ENCODE results near the gene MIA. TPM values are rescaled to one million over a fixed set of nuclear protein-coding genes. Genes with fewer than 3 reads are reported as not detected.

MIA gene
- total RNA-seq, 1 donor from 2014 or later: 1.7 TPM

DNA sequence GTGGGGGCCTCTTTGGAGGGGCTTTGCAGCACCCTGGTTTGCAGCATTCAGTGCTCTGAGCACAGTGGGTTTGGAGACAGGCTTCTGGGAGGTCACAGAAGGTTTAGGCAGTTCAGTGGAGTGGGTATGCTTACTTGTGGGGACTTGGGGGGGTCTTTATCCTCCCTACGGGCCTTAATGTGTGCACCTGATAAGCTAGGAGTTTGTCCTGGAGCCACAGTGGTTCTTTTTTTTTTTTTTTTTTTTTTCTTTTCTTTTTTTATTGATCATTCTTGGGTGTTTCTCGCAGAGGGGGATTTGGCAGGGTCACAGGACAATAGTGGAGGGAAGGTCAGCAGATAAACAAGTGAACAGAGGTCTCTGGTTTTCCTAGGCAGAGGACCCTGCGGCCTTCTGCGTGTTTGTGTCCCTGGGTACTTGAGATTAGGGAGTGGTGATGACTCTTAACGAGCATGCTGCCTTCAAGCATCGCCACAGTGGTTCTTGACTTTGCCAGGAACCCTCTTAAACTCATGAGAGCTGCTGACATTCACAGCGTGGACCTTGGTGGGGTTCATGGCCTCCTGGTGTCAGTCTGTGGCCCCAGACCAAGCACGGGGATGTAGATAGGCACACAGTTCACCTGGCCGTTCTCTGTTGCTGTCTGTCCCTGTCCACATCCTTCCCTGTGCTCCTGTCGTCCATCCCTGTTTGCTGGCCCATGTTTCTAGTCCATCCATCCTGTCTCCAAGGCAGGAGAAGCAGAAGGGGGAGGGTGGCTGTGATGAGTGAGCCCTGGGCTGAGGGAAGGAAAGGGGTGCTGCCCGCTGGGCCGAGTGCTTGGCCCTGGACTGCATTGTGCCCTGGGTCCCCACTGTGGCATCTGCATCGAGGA lies 26.3 kb downstream of the MIA start:
- peak overlapping the region; percentile 92 for H3K27ac ChIP-seq
- H3K4me3 ChIP-seq: peak overlapping the region; percentile 92
- DNase-seq (no peak), ATAC-seq (peak in 1 of 2 donors; percentile 3)
- H3K36me3 ChIP-seq: peaks cover 61% of the 10 kb centered on the region
- no peaks in the 10 kb centered on the region for H3K27me3 ChIP-seq (ENCODE audit: low read depth)
- intact Hi-C loops (cut with DNase I): no loop called here
- H3K4me1 ChIP-seq: peaks cover 76% of the 10 kb centered on the region
- H3K9me3 ChIP-seq: no peaks in the 10 kb centered on the region
- TF ChIP-seq, protein P1, sequence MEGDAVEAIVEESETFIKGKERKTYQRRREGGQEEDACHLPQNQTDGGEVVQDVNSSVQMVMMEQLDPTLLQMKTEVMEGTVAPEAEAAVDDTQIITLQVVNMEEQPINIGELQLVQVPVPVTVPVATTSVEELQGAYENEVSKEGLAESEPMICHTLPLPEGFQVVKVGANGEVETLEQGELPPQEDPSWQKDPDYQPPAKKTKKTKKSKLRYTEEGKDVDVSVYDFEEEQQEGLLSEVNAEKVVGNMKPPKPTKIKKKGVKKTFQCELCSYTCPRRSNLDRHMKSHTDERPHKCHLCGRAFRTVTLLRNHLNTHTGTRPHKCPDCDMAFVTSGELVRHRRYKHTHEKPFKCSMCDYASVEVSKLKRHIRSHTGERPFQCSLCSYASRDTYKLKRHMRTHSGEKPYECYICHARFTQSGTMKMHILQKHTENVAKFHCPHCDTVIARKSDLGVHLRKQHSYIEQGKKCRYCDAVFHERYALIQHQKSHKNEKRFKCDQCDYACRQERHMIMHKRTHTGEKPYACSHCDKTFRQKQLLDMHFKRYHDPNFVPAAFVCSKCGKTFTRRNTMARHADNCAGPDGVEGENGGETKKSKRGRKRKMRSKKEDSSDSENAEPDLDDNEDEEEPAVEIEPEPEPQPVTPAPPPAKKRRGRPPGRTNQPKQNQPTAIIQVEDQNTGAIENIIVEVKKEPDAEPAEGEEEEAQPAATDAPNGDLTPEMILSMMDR (IDR thresholded peaks at IDR 0.05): no peak

DNA sequence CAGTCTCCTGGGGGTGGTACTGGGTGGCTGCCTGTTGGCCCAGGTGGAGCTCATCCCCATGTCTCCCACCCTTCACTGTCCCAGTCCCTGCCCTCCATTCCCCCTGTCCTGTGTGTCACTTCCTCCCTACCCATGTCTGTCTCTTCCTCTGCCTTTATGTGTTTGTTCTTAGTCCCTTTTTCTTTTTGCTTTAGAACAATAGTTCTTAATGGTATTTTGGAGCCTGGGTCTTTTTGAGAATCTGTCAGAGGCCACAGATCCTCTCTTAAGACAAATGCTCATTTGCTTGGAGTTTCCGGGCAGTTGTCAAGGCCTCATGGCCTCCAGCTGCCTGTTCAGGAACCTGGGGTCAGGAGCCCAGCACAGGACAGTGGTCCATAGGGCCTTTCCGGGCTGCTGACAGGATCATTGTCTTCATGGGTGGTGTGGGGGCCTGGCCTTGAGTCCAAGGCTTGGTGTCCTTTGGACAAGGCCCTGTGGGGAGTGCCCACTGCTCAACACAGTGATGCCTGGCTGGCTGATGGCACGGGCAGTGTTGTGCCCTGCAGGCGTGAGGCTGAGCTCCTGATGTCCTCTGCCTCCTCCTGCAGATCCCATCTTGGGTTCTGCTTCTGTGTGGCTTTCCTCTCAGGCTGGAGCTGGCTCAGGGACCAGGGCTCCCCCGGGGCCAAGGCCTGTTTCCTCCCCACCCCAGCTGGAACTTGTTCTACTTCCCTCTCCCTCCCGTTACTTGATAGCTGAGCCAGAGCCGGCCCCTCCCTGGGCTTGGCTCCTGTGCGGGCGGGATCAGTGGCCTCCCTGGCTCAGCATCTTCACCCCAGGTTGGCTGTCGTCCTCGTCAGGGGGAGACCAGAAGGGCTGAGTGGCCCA lies 27.2 kb downstream of the MIA start:
- ATAC-seq (no peak), DNase-seq (no peak)
- TF ChIP-seq, protein P1 (IDR thresholded peaks at IDR 0.05): no peak
- Histone ChIP-seq H3K4me1 (peaks cover 84% of the 10 kb centered on the region), H3K27ac (peak overlapping the region; percentile 92), H3K9me3 (no peaks in the 10 kb centered on the region), H3K36me3 (peaks cover 70% of the 10 kb centered on the region), H3K27me3 (ENCODE audit: low read depth) (no peaks in the 10 kb centered on the region), H3K4me3 (peak overlapping the region; percentile 92)
- intact Hi-C loops (cut with DNase I): no loop called here

DNA sequence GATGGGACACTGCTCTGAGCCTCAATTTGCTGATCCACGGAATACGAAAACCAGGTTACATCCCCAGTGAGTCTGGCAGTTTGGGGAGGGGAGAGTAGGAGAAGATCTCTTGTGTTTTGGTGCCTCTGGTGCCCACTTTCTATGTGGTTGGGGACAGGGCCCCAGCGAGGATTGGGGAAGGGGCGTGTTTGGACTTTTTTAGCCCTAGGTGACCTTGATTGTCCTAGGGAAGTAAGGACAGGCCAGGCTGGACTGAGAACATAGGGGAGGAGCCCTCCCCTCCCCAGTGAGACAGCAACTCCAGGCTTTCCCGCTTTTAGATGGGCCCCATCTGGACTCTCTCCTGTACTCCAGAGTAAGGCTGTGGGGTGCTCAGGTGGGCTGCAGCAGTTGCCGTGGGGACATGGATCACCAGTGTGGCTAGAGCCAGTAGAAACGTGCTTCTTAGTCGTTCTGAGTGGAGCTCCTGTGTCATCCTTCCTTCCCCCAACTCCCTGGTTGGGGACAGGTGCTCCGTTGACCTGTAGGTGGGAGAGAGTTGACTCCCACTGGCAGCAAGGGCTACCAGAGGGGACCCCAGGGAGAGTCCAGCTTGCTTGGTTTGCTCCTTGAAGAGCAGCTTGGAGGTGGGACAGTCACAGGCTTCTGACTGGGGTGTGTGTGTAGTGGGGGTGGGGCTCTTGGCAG lies 28.0 kb downstream of the MIA start:
- ATAC-seq (no peak), DNase-seq (no peak)
- Histone ChIP-seq H3K9me3 (no peaks in the 10 kb centered on the region), H3K4me1 (peaks cover 84% of the 10 kb centered on the region), H3K27ac (peak overlapping the region; percentile 92), H3K4me3 (peak overlapping the region; percentile 92), H3K36me3 (peaks cover 77% of the 10 kb centered on the region), H3K27me3 (ENCODE audit: low read depth) (no peaks in the 10 kb centered on the region)
- TF ChIP-seq, protein P1 (IDR thresholded peaks at IDR 0.05): no peak
- intact Hi-C loops (cut with DNase I): no loop called here

DNA sequence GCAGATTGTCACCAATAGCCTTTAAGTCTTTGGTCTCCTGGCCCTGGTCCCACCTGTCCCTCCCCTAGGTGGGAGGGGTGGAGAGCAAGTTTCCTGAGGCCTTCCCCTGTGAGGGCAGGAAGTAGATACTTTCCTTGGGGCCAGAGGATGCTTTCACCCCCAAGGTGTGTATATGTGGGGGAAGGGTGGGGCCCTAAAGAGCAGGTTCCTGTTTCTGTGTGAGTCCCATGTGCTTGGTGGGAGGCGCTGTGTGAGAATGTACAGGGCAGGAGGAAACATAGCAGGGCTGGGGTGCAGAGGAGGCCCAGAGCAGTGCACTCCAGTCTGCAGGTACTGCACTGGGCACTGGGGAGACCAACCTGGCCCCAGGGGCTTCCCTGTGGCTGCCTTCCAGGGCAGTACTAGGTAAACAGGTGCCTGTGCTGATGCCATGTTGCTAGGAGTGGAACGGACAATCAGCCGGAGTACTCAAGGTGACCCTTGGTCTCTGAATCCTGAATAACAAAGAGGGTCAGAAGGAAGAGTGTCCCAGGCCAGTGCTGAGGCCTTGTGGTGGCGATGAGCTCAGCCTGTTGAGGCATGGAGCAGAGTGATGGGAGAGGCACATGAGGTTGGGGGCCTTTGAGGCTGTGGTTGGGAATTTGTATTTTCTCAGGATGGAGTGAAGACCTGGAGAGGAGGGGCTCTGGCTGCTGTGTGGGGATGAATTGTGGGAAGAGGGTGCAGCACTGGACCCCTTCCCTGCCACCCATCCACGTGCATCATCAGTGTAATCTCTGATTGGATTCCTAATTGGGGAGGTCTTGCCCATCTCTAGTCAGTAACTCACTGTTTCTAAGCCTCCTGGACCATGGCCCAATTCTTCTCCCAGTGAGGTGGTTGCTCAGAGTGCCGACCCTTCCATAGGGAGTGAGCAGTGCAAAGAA lies 28.8 kb downstream of the MIA start:
- intact Hi-C loops (cut with DNase I): no loop called here

More for the DNA sequence above, 28.8 kb downstream of the MIA start:
- DNase-seq: peak; percentile 83
- peak overlapping the region; percentile 92 for H3K4me3 ChIP-seq
- no peaks in the 10 kb centered on the region for H3K9me3 ChIP-seq
- H3K27me3 ChIP-seq (ENCODE audit: low read depth): no peaks in the 10 kb centered on the region
- TF ChIP-seq, protein P1 (IDR thresholded peaks at IDR 0.05): no peak
- ATAC-seq: peak; percentile 1 to 29
- peak overlapping the region; percentile 92 for H3K27ac ChIP-seq
- H3K36me3 ChIP-seq: peaks cover 86% of the 10 kb centered on the region
- peaks cover 92% of the 10 kb centered on the region for H3K4me1 ChIP-seq
